Adrenal gland (tissue), 12 donors: ENCODE data around the gene PIGS. TPM values are rescaled to one million over a fixed set of nuclear protein-coding genes. Genes with fewer than 3 reads are reported as not detected.

Experiments
- DNase-seq, 7 donors: peaks; one replicate each; pipeline ENCODE4 v3.0.0-alpha.2; 2019 to 2020
- H3K27ac ChIP-seq, 5 donors: fragments of 200-600 bp; sonication (generic) in 4 of 5; 1 replicate in 3 of 5; 2 replicates in 2 of 5; pipeline versions ENCODE4 v1.5.1 to v1.8.0; 2016 to 2020; ENCODE audit warnings: mild to moderate bottlenecking in 1 of 5
- H3K27me3 ChIP-seq: fragments of 200-600 bp; 2 replicates; pipeline ENCODE4 v1.8.0; 2021
- H3K36me3 ChIP-seq, 2 donors: fragments of 200-600 bp; replicated peaks in 1 of 2; 1 replicate in 1 of 2; 2 replicates in 1 of 2; pipeline versions ENCODE4 v1.5.1 to v1.8.0; 2018 to 2022
- H3K4me1 ChIP-seq, 2 donors: fragments of 200-600 bp; replicated peaks in 1 of 2; 1 replicate in 1 of 2; 2 replicates in 1 of 2; pipeline versions ENCODE4 v1.5.1 to v1.8.0; 2018 to 2021
- H3K4me3 ChIP-seq, 4 donors: fragments of 200-600 bp; sonication (generic) in 3 of 4; one replicate each; pipeline ENCODE4 v1.5.1; 2016 to 2018
- H3K9me3 ChIP-seq, 3 donors: fragments of 200-600 bp; sonication (generic) in 1 of 3; replicated peaks in 1 of 3; 1 replicate in 2 of 3; 2 replicates in 1 of 3; pipeline versions ENCODE4 v1.5.1 to v1.8.0; 2016 to 2021
- CTCF ChIP-seq, 6 experiments: fragments of 450-650 bp in 4 of 6; fragments of 200-600 bp in 2 of 6; sonication (generic) in 1 of 6; IDR thresholded peaks; 1 replicate in 5 of 6; 2 replicates in 1 of 6; pipeline versions ENCODE4 v1.5.1 to v1.8.0; 2016 to 2021; ENCODE audit warnings: antibody characterized with exemption in 6 of 6, mild to moderate bottlenecking in 2 of 6, moderate library complexity in 1 of 6
- POLR2A ChIP-seq, 2 donors: fragments of 450-650 bp; IDR thresholded peaks; one replicate each; pipeline ENCODE4 v1.6.1; 2017; ENCODE audit warnings: antibody characterized with exemption in 2 of 2, mild to moderate bottlenecking in 2 of 2, moderate library complexity in 1 of 2
- WGBS, 4 donors: extraction: QIAGEN DNeasy Blood & Tissue Kit in 2 of 4; methylation state at CpG; one replicate each; pipeline versions ENCODE4 v1.1.5 to v1.1.7; 2013 to 2017; 5-methylcytosine and 5-hydroxymethylcytosine counted together
- intact Hi-C, 2 donors: fragments of 100-400 bp; cut with DNase I; formaldehyde crosslinking; loops; one replicate each; pipeline versions ENCODE4 v1.14.1 to v1.15.0; 2022 to 2023
- polyA plus RNA-seq, 3 donors: library from polyadenylated mRNA; stranded (reverse); fragments of 200-250 nt in 2 of 3; fragments of 350-450 nt in 1 of 3; fragmentation: Illumina TruSeq in 1 of 3; extraction: RNeasy Lipid Tissue Mini Kit (QIAGEN cat#74804) in 1 of 3; gene quantifications; one replicate each; pipeline ENCODE4 v1.2.3, GENCODE V29; 2013 to 2014
- total RNA-seq, 9 donors: library from RNA; depleted of rRNA in 4 of 9; stranded (reverse); fragments of >200 nt in 4 of 9; fragments of 120-200 nt in 1 of 9; fragmentation: NEBNext Ultra II Directional in 1 of 9; extraction: Animal tissue kit (Norgen Biotek cat#: 25700) in 1 of 9; gene quantifications; one replicate each; pipeline versions ENCODE4 v1.1.0 to v1.2.4, GENCODE V29; 2013 to 2023
- donor health status: healthy with polysubstance abuse.
- donor health status: Bipolar disorder and iron deficiency.
- donor health status: DM: yes; HTN: yes; CAD: no.
- donor health status: DM: no; HTN: no; CAD: no.
- donor health status: DM: no; HTN: no; CAD: no.
- donor health status: DM: yes; HTN: yes; CAD: no.

PIGS gene
- total and polyA plus RNA-seq, 12 donors, result 9.2 to 73.0 (median 55.6) TPM

- Histone ChIP-seq H3K27ac (no peak overlapping the region), H3K4me3 (no peak overlapping the region), H3K36me3 (peaks cover 0 to 51% of the 10 kb centered on the region in 2 donors), H3K9me3 (no peaks in the 10 kb centered on the region), H3K4me1 (no peaks in the 10 kb centered on the region), H3K27me3 (no peaks in the 10 kb centered on the region)
- DNase-seq, result no peak
- TF ChIP-seq POLR2A (IDR thresholded peaks at IDR 0.05), result no peak
- TF ChIP-seq CTCF (IDR thresholded peaks at IDR 0.05), result no peak
- WGBS, 4 donors, result 81 to 94% (median 91%) methylated on average over 3 of the region's 3 CpGs
- intact Hi-C loops, result no loop called here
These were observed 7.8 kb downstream of the PIGS start for GRCh38 chr17:28563475-28563874.

DNA sequence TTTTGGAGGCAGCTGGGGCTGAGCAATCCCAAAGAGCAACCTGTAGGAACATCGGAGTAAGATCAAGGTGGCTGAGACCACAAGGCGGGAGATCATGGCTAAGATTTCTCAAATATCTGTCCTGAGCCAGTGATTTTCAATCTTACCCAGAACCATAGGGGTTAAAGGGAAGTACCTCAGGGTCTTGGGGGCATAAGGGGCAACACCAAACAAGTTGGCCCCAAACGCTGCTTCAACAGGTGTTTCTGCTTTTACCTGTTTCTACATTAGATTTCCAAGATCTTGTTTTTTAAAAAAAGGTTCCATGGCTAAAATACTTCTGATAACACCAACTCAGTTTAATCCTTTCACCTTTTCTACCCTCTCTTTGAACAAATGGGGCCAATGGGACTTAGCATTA is 16.3 kb downstream of the PIGS start:
- 95 to 98% (median 97%) methylated on average over 3 of the region's 3 CpGs for WGBS, 4 donors
- H3K36me3 ChIP-seq, result peaks cover 0 to 63% of the 10 kb centered on the region in 2 donors
- H3K27me3 ChIP-seq, result no peaks in the 10 kb centered on the region
- intact Hi-C loops, result no loop called here
- H3K4me1 ChIP-seq, result peaks cover 7 to 15% of the 10 kb centered on the region in 2 donors
- no peaks in the 10 kb centered on the region for H3K9me3 ChIP-seq
- no peak overlapping the region for H3K27ac ChIP-seq
- no peak for DNase-seq
- TF ChIP-seq CTCF (IDR thresholded peaks at IDR 0.05), result no peak
- no peak overlapping the region for H3K4me3 ChIP-seq

DNA sequence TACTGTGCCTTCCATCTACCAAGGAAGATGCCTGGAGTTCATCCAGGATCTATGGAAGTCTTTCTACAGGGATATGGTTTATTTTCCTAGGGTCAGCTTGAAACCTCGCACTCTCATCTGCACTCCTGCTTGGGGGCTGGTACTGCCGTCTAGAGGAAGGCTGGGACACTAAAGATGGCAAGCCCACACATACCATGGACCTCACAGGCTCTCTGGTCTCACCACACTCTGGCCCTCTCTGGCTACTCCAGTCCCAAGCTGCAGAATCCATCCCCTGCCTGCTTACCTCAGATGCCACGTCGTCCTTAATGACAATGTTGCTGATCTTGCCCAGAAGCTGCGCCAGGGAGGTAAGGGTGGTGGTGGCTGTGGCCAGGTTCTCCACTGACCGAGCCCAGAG is 16.8 kb downstream of the PIGS start:
- no peak for TF ChIP-seq POLR2A (IDR thresholded peaks at IDR 0.05)
- TF ChIP-seq CTCF (IDR thresholded peaks at IDR 0.05), result no peak
- H3K36me3 ChIP-seq, result peaks cover 0 to 58% of the 10 kb centered on the region in 2 donors
- H3K4me3 ChIP-seq, result no peak overlapping the region
- no peak for DNase-seq
- no peaks in the 10 kb centered on the region for H3K9me3 ChIP-seq
- H3K27ac ChIP-seq, result no peak overlapping the region
- peaks cover 7 to 20% of the 10 kb centered on the region in 2 donors for H3K4me1 ChIP-seq
- 80 to 96% (median 83%) methylated on average over 5 to 6 of the region's 6 CpGs for WGBS, 4 donors
- no peaks in the 10 kb centered on the region for H3K27me3 ChIP-seq
- intact Hi-C loops, result no loop called here

DNA sequence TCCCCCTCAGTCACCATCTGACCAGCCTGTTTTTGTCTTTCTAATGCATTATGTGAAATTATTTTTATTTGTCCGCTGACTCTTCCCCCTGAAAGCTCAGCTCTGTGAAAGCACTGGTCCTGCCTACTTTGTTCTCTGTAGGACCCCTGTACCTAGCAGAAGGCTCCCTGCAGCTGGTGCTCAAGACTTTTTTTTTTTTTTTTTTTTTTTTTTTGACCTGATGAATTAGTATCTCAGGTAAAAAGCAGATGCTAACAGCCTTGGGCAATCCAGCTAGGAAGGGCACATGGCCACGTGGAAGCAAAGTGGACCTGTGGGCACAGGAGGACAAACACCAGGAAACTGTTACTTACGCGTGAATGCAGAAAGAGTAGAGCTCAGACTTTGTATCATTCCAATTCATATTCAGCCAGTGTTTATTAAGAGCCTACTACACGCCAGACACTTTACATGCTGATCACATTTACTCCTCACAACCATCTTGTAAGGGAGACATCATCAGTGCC is 18.3 kb downstream of the PIGS start:
- intact Hi-C loops, result no loop called here
- H3K9me3 ChIP-seq, result no peaks in the 10 kb centered on the region
- WGBS, 4 donors, result 89 to 91% (median 90%) methylated on average over 5 of the region's 5 CpGs
- H3K27me3 ChIP-seq, result no peaks in the 10 kb centered on the region
- no peak overlapping the region for H3K4me3 ChIP-seq
- peak overlapping the region in 1 of 5 donors; percentile 72 for H3K27ac ChIP-seq
- H3K36me3 ChIP-seq, result peaks cover 0 to 44% of the 10 kb centered on the region in 2 donors
- peaks cover 7 to 22% of the 10 kb centered on the region in 2 donors for H3K4me1 ChIP-seq
- TF ChIP-seq POLR2A (IDR thresholded peaks at IDR 0.05), result no peak
- no peak for TF ChIP-seq CTCF (IDR thresholded peaks at IDR 0.05)
- DNase-seq, result no peak
